GM12873 (cell line): ENCODE results near the gene OSBPL8.

Experiments
- CTCF ChIP-seq: IDR thresholded peaks from 2 replicates; pipeline ENCODE4 v1.5.1; 2012; ENCODE audit warnings: low read depth, mild to moderate bottlenecking, moderate library complexity, low read length, control low read depth; ENCODE audit not compliant: insufficient read depth; ENCODE audit errors: missing control alignments

Gene OSBPL8

GRCh38 chr12:76519538-76519937 is 40.0 kb downstream of the OSBPL8 start:
- TF ChIP-seq CTCF: no peak

- no peak for TF ChIP-seq CTCF
Observed at GRCh38 chr12:76518699-76519098, 40.9 kb downstream of the OSBPL8 start.

GRCh38 chr12:76515271-76515670 is 44.3 kb downstream of the OSBPL8 start:
- no peak for TF ChIP-seq CTCF

GRCh38 chr12:76508128-76508980 is 51.2 kb downstream of the OSBPL8 start:
- TF ChIP-seq CTCF: no peak

GRCh38 chr12:76506149-76506548 is 53.4 kb downstream of the OSBPL8 start:
- no peak for TF ChIP-seq CTCF

- TF ChIP-seq CTCF: no peak
Observed at GRCh38 chr12:76505050-76505449, 54.5 kb downstream of the OSBPL8 start.

GRCh38 chr12:76504606-76505005 is 55.0 kb downstream of the OSBPL8 start:
- TF ChIP-seq CTCF: no peak

GRCh38 chr12:76503957-76504356 is 55.6 kb downstream of the OSBPL8 start:
- no peak for TF ChIP-seq CTCF
